ENCODE data around the gene BLOC1S5. TPM values are rescaled to one million over a fixed set of nuclear protein-coding genes. Genes with fewer than 3 reads are reported as not detected.
A peak's percentile ranks its signal among the peaks of the same experiment; 100 is the strongest.

Gene BLOC1S5
- total RNA-seq, 1 experiment from 2014 or later: 9.1 TPM

DNA sequence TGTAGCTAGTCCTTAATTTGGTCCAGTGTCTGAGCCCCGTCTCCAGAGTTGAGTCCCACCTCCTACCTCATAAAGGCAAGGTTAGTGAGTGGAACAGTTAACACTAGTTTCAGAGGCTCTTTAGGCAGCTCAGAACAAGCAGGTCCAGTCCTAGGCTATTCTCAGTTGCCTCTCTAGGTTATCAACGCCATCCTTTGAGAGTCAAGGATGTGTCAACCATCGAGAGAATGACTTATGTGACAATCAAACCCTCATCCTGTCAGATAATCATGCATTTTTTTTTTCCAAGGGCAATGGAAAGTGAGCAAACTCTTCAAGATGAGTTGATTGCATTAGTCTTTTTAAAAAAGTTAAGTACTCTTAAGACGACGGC lies 89.6 kb downstream of the BLOC1S5 start:
- BruUV-seq (replicated peaks): no TSS peak
- peak overlapping the region; percentile 12; the same call in 1 of the 2 replicates for H2AFZ ChIP-seq (ENCODE audit: low read length)
- no peaks in the 10 kb centered on the region for H3K36me3 ChIP-seq (ENCODE audit: low read depth, low read length)
- POLR2A ChIA-PET (ENCODE audit: unreplicated experiment): interaction anchor here (1.0 kb wide), 1 partner anchor 65 kb away, joined by 7 read pairs; no protein-coding TSS in a partner anchor
- H3F3A ChIP-seq (ENCODE audit: low read length, unreplicated experiment): peaks cover 4% of the 10 kb centered on the region
- H3K9me2 ChIP-seq (replicated peaks; ENCODE audit: low read length): no peaks in the 10 kb centered on the region
- ATAC-seq (no peak), DNase-seq (no peak)
- H3K9me3 ChIP-seq (ENCODE audit: low read length): no peaks in the 10 kb centered on the region
- CTCF ChIA-PET: no interaction called here
- peaks cover 5% of the 10 kb centered on the region; the same call in 1 of the 2 replicates for H4K20me1 ChIP-seq (ENCODE audit: low read length)
- H3K4me2 ChIP-seq (ENCODE audit: low read length): peak overlapping the region; percentile 82
- H3K79me2 ChIP-seq (ENCODE audit: low read length): no peaks in the 10 kb centered on the region
- no peak for TF ChIP-seq EZH2 (IDR thresholded peaks at IDR 0.05; ENCODE audit: low read length, unreplicated experiment)
- TF ChIP-seq CTCF (conservative IDR thresholded peaks at IDR 0.05; ENCODE audit: low read depth, low read length): no peak
- no peak for TF ChIP-seq EZH2phosphoT487 (IDR thresholded peaks at IDR 0.05; ENCODE audit: borderline replicate concordance, low read length)
- H3K4me3 ChIP-seq (ENCODE audit: low read length): peak overlapping the region; percentile 41; the same call in 1 of the 2 replicates
- no peak overlapping the region for H3K9ac ChIP-seq (ENCODE audit: low read length)
- H3K27ac ChIP-seq (ENCODE audit: low read length): peak overlapping the region; percentile 30
- peaks cover 35% of the 10 kb centered on the region for H3K4me1 ChIP-seq (ENCODE audit: insufficient read depth, low read length)
- intact Hi-C loops (cut with micrococcal nuclease): no loop called here
- H3K27me3 ChIP-seq (ENCODE audit: low read length): no peaks in the 10 kb centered on the region

DNA sequence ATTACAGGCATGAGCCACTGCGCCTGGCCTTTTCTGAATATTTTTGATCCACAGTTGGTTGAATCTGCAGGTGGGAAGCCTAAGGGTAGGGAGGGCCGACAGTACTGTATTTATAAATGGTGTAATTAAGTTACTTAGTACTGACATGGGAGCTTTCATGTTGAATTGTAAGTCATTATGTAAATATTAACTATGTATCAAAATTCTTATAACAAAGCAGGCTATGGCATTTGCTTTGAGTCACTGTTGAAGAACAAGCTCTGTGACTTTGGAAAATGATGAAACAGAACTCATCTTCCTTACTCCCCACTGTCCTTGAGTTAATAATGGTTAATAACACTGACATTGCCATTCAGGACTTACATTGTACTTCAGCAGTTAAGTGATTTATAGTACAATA lies 90.6 kb downstream of the BLOC1S5 start:
- no peaks in the 10 kb centered on the region for H3K9me2 ChIP-seq (replicated peaks; ENCODE audit: low read length)
- H3K9me3 ChIP-seq (ENCODE audit: low read length): no peaks in the 10 kb centered on the region
- no peak overlapping the region for H3K9ac ChIP-seq (ENCODE audit: low read length)
- peak overlapping the region; percentile 30; the same call in 1 of the 2 replicates for H3K27ac ChIP-seq (ENCODE audit: low read length)
- H3F3A ChIP-seq (ENCODE audit: low read length, unreplicated experiment): peaks cover 4% of the 10 kb centered on the region
- no peaks in the 10 kb centered on the region for H3K27me3 ChIP-seq (ENCODE audit: low read length)
- no TSS peak for BruUV-seq (replicated peaks)
- ChIA-PET POLR2A (ENCODE audit: unreplicated experiment) (no interaction called here), CTCF (interaction anchor here (0.5 kb wide), 1 partner anchor 115 kb away, joined by 3 read pairs; no protein-coding TSS in a partner anchor)
- intact Hi-C loops (cut with micrococcal nuclease): loop anchor here (1.0 kb wide), 1 partner anchor 19 kb away; no protein-coding TSS in a partner anchor
- H4K20me1 ChIP-seq (ENCODE audit: low read length): peaks cover 5% of the 10 kb centered on the region; the same call in 1 of the 2 replicates
- no peaks in the 10 kb centered on the region for H3K36me3 ChIP-seq (ENCODE audit: low read depth, low read length)
- TF ChIP-seq EZH2 (IDR thresholded peaks at IDR 0.05; ENCODE audit: low read length, unreplicated experiment) (no peak), CTCF (conservative IDR thresholded peaks at IDR 0.05; ENCODE audit: low read depth, low read length) (no peak), EZH2phosphoT487 (IDR thresholded peaks at IDR 0.05; ENCODE audit: borderline replicate concordance, low read length) (no peak)
- DNase-seq (peak; percentile 78), ATAC-seq (peak; percentile 58)
- no peaks in the 10 kb centered on the region for H3K79me2 ChIP-seq (ENCODE audit: low read length)
- H2AFZ ChIP-seq (ENCODE audit: low read length): no peak overlapping the region
- no peak overlapping the region for H3K4me3 ChIP-seq (ENCODE audit: low read length)
- H3K4me1 ChIP-seq (ENCODE audit: insufficient read depth, low read length): peaks cover 40% of the 10 kb centered on the region
- peak overlapping the region; percentile 82; the same call in 1 of the 2 replicates for H3K4me2 ChIP-seq (ENCODE audit: low read length)

GRCh38 chr6:7971499-7971898 lies 92.7 kb downstream of the BLOC1S5 start:
- BruUV-seq (replicated peaks): no TSS peak

More at GRCh38 chr6:7971499-7971898, 92.7 kb downstream of the BLOC1S5 start:
- Histone ChIP-seq H3K9ac (ENCODE audit: low read length) (no peak overlapping the region), H3K27me3 (ENCODE audit: low read length) (no peaks in the 10 kb centered on the region), H3K79me2 (ENCODE audit: low read length) (no peaks in the 10 kb centered on the region), H4K20me1 (ENCODE audit: low read length) (peaks cover 5% of the 10 kb centered on the region; the same call in 1 of the 2 replicates), H3K36me3 (ENCODE audit: low read depth, low read length) (no peaks in the 10 kb centered on the region), H3K9me2 (replicated peaks; ENCODE audit: low read length) (no peaks in the 10 kb centered on the region), H2AFZ (ENCODE audit: low read length) (no peak overlapping the region), H3K4me1 (ENCODE audit: insufficient read depth, low read length) (peaks cover 40% of the 10 kb centered on the region), H3K4me3 (ENCODE audit: low read length) (no peak overlapping the region), H3K9me3 (ENCODE audit: low read length) (no peaks in the 10 kb centered on the region), H3K4me2 (ENCODE audit: low read length) (no peak overlapping the region), H3K27ac (ENCODE audit: low read length) (no peak overlapping the region), H3F3A (ENCODE audit: low read length, unreplicated experiment) (peaks cover 4% of the 10 kb centered on the region)
- ATAC-seq (no peak), DNase-seq (no peak)
- intact Hi-C loops (cut with micrococcal nuclease): no loop called here
- TF ChIP-seq EZH2 (IDR thresholded peaks at IDR 0.05; ENCODE audit: low read length, unreplicated experiment) (no peak), EZH2phosphoT487 (IDR thresholded peaks at IDR 0.05; ENCODE audit: borderline replicate concordance, low read length) (no peak), CTCF (conservative IDR thresholded peaks at IDR 0.05; ENCODE audit: low read depth, low read length) (no peak)
- CTCF ChIA-PET: no interaction called here
- POLR2A ChIA-PET (ENCODE audit: unreplicated experiment): no interaction called here
